ES-I3 (cell line): ENCODE data around the gene AXIN2.

ENCODE experiments used
- H3K36me3 ChIP-seq: 2 replicates; pipeline ENCODE4 v1.6.1; 2013; ENCODE audit warnings: mild to moderate bottlenecking, low read length, control low read depth, moderate library complexity; ENCODE audit not compliant: insufficient read depth
- H3K4me1 ChIP-seq: 2 replicates; pipeline ENCODE4 v1.6.1; 2013; ENCODE audit warnings: mild to moderate bottlenecking, control low read depth, low read length; ENCODE audit not compliant: insufficient read depth
- H3K9ac ChIP-seq: 2 replicates; pipeline ENCODE4 v1.6.1; 2013; ENCODE audit warnings: low read depth, mild to moderate bottlenecking, low read length, moderate library complexity
- H3K9me3 ChIP-seq: 2 replicates; pipeline ENCODE4 v1.6.1; 2013; ENCODE audit warnings: mild to moderate bottlenecking, low read length, moderate library complexity; ENCODE audit not compliant: control insufficient read depth, insufficient read depth

AXIN2 gene

DNA sequence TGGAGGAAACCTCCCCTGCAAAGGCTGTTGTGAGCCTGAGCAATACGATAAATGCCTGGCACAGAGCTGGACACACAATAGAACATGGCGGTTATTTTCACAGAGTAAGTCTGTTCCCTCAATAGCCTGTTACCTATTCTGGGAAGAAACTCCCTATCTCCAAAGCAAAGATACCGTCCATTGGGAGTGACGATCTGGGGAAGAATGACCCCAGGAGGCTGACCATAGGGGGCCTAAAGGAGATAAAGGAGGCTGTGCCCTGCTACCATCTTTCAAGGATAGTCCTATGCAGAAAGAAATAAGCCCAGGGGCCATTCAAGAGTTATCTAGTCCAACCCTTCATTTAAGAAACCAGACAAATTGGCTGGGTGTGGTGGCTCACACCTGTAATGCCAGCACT, 4.1 kb upstream of the AXIN2 start:
- no peaks in the 10 kb centered on the region for H3K36me3 ChIP-seq
- no peak overlapping the region for H3K9ac ChIP-seq
- no peaks in the 10 kb centered on the region for H3K9me3 ChIP-seq
- H3K4me1 ChIP-seq, result peaks cover 19% of the 10 kb centered on the region

DNA sequence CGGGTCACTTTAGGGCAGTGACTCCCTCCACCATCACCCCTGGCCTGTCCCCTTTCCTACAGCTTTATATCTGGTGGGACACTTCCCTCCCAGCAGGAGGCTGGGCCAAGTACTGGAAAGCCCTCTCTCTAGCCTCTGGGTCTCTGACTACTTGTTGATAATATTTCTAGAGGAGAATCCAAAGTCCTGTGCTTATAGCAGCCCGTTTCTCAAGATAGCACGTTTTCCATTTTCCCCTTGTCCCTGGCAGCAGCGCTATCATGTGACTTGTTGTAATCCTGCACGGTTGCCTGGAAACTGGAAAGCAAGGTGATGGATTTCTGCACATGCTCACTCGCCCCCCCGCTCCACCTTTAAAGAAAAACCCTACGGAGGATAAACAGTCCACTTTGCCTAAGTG, 3.3 kb upstream of the AXIN2 start:
- H3K36me3 ChIP-seq, result no peaks in the 10 kb centered on the region
- H3K9ac ChIP-seq, result no peak overlapping the region
- no peaks in the 10 kb centered on the region for H3K9me3 ChIP-seq
- H3K4me1 ChIP-seq, result peaks cover 18% of the 10 kb centered on the region

DNA sequence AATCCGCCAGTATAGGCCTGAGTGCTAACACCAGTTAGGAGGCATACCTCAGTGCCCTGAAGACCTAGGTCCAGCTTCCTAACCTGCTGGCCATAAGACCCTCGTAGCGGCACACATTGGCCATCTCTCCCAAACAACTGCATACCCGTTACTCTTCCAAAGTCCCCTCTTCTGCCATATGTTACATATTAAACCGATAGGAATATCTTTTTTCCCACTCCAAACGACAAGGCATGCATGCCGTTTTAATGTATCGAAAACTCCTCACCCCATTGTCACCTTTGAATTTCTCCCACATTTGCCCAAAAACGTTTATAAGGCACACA, 721 bp upstream of the AXIN2 start:
- no peaks in the 10 kb centered on the region for H3K9me3 ChIP-seq
- peaks cover 26% of the 10 kb centered on the region for H3K4me1 ChIP-seq
- H3K9ac ChIP-seq, result peak overlapping the region; percentile 46; the same call in 1 of the 2 replicates
- H3K36me3 ChIP-seq, result no peaks in the 10 kb centered on the region

DNA sequence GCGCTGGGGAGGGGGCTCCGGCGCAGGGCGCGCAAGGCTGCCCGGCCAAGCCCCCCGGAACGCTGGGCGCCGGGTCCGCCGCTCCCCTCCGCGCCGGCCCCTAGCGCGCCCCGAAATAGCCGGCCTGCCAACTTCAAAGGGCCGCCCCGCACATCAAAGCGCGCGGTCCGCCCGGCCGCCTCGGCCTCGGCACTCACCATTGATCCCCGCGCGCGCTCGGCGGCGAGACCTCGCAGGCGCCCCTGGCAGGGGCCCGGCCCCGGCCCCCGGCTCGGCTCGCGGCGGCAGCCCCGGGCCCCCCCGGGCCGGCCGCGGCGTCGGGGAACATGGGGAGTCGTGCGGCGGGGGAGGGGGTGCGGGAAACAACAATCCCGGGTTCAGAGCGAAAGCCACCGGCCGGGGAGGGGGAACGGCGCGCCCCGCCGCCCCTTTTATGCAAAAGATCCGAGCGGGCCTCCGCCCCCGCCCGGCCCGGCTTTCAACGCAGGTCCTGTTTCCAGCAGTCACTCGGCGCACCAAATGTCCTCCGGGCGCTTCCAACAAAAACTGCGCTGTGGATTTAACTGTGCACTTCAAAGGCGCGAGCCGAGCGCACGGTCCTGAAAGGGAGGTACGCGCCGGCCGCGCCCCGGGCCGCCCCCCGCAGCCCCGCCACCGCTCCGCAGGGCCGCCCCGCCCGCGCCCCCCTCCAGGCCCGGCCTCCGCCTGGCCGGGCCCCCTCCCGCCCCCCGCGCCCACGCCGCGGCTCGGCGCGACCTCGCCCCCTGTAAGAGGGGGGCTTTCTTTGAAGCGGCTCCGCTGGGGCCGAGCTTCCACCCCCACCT, 608 bp downstream of the AXIN2 start:
- no peaks in the 10 kb centered on the region for H3K9me3 ChIP-seq
- peak overlapping the region; percentile 75 for H3K9ac ChIP-seq
- H3K4me1 ChIP-seq, result peaks cover 31% of the 10 kb centered on the region
- H3K36me3 ChIP-seq, result peaks cover 1% of the 10 kb centered on the region

DNA sequence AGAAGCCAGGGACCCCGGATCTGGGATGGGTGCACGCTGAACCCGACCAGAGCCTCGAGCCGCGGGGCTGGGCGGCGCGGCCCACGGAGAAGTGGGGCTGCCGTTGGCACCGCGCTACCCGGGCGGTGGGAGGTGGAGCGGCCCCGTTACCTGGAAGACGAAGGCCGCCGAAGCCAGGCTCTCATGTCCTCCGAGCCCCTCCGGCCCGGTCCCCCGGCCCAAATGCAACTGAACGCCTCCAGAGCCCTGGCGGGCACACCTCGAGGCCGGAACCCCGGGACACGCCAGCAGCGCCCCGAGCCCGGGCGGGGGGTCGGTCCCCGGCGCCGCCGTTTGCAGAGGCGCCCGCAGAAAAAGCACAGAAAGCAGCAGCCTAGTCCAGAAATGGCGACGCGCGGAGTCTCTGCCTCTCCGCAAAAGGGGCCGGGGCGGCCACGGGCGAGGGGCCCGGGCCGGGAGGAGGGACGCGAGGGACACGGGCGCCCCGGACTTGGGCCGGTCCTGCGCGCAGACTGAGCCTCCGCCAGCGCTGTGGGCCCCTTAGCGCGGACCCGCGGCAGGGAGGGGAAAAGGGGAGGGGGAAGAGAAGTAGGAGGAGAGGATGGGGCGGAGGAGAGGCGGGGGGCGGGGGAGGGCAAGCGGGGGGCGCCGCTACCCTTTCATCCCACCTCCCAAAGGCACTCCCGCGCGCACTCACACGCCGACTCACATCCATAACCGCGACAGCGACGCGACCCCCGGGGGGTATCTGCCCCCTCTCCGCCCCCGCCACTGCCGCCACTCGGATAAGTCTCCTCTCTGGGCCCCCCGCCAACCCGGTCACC, 1.4 kb downstream of the AXIN2 start:
- Histone ChIP-seq H3K36me3 (peaks cover 5% of the 10 kb centered on the region), H3K9me3 (no peaks in the 10 kb centered on the region), H3K4me1 (peaks cover 30% of the 10 kb centered on the region), H3K9ac (peak overlapping the region; percentile 92)

DNA sequence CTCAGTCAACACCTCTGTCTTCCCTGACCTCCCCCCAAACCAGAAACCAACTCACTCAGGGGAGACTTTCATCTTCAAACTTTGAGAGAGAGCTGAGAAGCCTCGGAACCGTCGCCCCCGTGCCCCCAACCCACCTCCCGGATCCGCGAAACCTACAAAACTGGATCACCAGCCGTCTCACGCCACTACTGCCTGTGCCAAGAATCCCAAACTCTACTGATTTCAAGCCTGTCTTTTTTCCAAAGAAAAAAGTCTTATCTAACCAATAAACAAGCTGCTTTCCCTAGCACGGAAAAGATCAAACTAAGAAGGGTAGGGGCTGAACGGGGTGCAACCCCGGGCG, 2.0 kb downstream of the AXIN2 start:
- Histone ChIP-seq H3K4me1 (peaks cover 26% of the 10 kb centered on the region), H3K9ac (peak overlapping the region; percentile 92), H3K9me3 (no peaks in the 10 kb centered on the region), H3K36me3 (peaks cover 5% of the 10 kb centered on the region)

DNA sequence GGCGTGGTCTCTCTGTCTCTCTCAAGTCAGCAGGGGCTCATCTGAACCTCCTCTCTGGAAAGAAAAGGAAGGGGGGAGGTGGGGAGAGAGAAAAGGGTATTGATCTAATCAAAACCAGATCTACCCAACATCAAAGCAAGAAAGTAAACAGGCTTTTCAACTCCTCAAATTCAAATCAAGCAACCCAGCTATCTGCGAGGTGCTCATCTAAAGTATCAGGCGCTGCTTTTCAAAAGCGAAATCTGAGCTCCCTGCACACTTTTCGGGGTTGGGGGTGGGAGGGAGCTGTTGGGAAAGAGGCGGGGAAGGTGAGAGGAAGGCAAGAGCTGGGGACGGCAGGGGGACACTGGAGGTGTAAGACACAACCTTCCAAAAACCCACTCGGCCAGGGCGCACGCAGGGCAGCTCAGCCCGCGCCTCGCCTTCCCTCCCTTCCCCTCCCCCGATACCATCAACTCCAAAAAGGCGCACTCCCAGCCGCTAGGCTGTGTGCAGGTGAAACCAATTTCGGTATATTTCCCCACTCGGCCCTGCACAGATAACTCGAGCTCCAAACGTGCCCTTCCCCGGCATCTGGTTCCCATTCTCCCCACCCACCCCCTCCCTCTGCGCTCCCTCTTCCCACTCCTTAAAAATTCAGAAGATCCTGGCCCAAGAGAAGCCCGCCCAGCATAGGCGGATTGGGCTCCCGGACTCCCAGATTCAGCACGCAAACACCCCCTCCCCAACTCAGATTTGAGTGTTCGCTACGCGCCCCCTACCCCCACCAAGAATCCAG, 2.6 kb downstream of the AXIN2 start:
- Histone ChIP-seq H3K9ac (peak overlapping the region; percentile 92), H3K9me3 (no peaks in the 10 kb centered on the region), H3K4me1 (peaks cover 25% of the 10 kb centered on the region)

DNA sequence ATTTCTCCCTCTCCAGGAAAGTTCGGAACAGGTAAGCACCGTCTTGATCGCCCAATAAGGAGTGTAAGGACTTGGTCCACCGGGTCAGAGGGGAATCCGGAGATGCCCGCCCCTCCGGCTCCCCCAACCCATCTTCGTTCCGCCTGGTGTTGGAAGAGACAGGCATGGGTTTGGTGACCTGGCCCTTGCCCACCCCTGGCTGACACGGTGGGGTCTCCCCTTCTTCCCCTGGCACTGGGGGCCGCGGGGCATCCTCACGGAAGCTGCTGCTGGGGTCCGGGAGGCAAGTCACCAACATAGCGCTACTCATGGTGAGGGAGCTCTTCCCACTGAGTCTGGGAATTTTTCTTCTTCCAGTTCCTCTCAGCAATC, 3.2 kb downstream of the AXIN2 start:
- H3K9ac ChIP-seq, result peak overlapping the region; percentile 92; the same call in 1 of the 2 replicates
- H3K4me1 ChIP-seq, result peaks cover 23% of the 10 kb centered on the region
- peaks cover 5% of the 10 kb centered on the region for H3K36me3 ChIP-seq
- no peaks in the 10 kb centered on the region for H3K9me3 ChIP-seq

More for the DNA sequence above, 2.6 kb downstream of the AXIN2 start:
- H3K36me3 ChIP-seq, result peaks cover 5% of the 10 kb centered on the region

DNA sequence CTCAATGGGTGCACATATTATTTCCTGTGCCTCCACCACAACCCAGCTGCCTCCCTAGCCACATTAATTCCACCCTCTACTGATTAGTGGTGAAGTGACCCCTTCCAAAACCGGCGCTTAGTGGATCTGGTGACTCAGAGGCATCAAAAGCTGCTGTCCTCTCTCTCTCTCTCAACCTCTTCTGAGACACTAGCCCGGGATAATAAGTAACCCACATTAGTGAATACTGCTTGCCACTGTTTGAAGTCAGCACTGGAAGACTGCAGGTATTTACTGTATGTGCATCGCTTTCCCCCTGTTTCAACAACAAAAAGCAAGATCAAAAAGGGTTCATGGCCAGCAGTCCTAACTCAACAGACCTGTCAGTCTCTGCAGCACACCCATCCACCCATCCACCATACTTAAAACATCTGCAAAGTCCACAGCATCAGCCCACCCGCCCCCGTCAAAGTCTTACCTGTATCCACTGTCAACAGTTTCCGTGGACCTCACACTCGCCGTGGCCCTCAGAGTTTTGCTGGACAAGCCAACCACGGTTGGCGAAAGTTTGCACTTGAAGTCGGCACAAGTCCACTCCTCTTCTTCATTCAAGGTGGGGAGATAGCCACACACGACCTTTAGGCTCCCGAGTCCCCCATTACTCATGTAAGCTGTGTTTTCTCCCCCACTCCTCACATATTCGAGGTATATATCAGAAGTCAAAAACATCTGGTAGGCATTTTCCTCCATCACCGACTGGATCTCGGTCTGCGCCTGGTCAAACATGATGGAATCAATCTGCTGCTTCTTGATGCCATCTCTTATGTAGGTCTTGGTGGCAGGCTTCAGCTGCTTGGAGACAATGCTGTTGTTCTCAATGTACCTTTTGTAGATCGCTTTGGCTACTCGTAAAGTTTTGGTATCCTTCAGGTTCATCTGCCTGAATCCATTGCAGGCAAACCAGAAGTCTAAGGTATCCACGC, 3.8 kb downstream of the AXIN2 start:
- peaks cover 5% of the 10 kb centered on the region for H3K36me3 ChIP-seq
- no peaks in the 10 kb centered on the region for H3K9me3 ChIP-seq
- H3K4me1 ChIP-seq, result peaks cover 24% of the 10 kb centered on the region
- peak overlapping the region; percentile 92; the same call in 1 of the 2 replicates for H3K9ac ChIP-seq

DNA sequence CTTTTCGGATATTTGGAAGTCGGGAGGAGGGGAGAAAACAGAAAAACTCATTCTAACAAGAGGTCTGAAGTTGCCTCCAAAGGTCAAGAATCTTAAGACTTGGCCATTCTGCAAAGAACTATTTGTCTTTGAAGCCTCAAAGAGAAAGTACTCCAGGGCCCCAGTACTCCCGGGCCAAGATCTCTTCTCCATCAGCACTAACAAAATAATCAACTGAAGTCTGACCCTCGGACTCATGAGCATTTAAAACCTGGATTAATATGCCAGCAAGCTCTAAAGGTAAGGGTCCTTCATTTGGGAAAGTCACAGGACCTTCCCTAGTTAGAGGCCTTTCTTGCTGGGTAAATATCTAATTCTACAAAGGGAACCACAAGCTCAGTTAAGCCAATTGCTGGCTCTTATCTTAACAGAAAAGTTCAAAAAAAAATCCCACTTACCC, 4.5 kb downstream of the AXIN2 start:
- Histone ChIP-seq H3K36me3 (peaks cover 5% of the 10 kb centered on the region), H3K4me1 (peaks cover 26% of the 10 kb centered on the region), H3K9ac (peak overlapping the region; percentile 21; the same call in 1 of the 2 replicates), H3K9me3 (no peaks in the 10 kb centered on the region)

DNA sequence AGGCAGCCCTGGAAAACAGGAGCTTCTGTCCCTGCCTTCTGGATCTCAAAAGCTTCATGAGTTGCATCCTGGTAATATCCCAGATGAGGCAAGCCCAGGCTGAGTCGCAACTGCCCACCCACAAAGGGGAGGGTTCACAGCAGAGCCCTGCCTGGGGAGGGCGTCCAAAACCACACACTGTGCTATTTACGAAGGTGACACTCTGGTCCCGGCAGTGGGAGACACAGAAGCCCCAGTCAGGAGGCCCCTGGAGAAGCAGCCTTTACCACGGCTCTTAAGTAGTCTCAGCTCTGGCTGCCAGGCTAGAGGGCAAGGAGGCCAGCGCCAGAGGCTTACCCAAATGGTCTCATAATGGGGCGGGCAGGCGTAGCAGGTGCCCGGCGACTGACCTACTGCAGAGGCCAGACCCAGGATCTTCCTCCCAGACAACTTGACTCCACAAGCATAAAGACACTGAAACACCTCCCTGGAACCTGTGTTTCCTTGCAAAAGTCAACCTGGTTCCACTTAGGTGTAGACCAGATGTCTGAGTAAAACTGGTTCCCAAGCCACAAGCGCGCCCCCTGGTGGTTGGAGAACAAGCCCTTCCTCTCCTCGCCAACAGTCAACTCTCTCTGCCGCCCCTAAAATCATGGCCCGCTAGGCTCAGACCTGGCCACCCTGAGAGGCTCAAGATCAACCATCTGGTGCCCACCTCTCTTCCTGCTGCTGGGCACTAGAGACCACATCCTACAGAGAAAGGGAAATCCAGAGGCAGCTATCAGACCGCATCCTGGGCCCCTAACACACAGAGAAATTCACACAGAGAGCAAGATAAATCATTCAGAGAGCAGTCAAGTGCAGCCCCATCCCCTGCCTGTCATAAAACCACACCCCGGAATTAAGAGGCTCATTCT, 5.2 kb downstream of the AXIN2 start:
- peak overlapping the region; percentile 21; the same call in 1 of the 2 replicates for H3K9ac ChIP-seq
- peaks cover 32% of the 10 kb centered on the region for H3K4me1 ChIP-seq

DNA sequence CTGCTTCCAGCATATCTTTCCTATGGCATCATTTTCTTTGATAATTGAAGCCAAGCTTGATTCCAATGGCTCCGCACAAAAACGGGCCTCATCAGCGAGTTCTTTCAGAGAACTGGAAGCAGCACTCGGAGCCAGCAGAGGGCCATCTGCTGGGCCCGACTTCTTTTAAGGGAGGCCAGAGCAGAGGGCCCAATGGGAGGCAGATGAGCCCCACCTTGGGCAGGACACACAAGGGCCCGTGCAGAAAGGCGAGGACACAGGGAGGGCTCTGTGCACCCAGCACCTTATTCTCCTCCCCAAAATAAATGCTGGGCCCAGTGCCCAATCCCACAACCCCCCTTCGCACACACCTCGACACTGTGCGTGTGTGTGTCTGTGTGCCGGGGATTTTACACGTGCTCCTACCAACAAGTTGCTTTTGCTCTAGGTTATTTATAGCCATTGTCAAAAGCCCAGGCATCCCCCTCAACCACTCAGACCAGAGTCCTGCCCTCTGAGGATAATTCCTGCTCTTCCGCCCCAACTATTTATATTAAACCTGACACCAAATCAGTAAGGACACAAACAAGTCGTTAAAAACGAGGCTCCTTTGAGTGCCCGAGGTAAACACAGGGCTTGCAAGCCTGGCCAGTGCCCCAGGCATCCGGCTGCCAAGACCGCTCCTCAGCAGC, 6.8 kb downstream of the AXIN2 start:
- Histone ChIP-seq H3K9me3 (no peaks in the 10 kb centered on the region), H3K4me1 (peaks cover 43% of the 10 kb centered on the region), H3K36me3 (peaks cover 5% of the 10 kb centered on the region), H3K9ac (no peak overlapping the region)

More for the DNA sequence above, 5.2 kb downstream of the AXIN2 start:
- Histone ChIP-seq H3K9me3 (no peaks in the 10 kb centered on the region), H3K36me3 (peaks cover 5% of the 10 kb centered on the region)
